GM21619 (cell line): ENCODE data around the gene RBMS3.
"Not testable (repeated sequence)": the region's sequence is repeated elsewhere in the genome, so short reads cannot be mapped to it uniquely, and the experiment has no call there.

Source experiments
- ATAC-seq: cut with Tn5 transposase; IDR thresholded peaks from one replicate; pipeline ENCODE4 v1.9.1; 2021; ENCODE audit not compliant: unreplicated experiment

The RBMS3 gene

GRCh38 chr3:29382409-29382808 is 101.5 kb downstream of the RBMS3 start:
- no peak for ATAC-seq

- ATAC-seq, result no peak
These were observed 102.0 kb downstream of the RBMS3 start for GRCh38 chr3:29382845-29383244.

DNA sequence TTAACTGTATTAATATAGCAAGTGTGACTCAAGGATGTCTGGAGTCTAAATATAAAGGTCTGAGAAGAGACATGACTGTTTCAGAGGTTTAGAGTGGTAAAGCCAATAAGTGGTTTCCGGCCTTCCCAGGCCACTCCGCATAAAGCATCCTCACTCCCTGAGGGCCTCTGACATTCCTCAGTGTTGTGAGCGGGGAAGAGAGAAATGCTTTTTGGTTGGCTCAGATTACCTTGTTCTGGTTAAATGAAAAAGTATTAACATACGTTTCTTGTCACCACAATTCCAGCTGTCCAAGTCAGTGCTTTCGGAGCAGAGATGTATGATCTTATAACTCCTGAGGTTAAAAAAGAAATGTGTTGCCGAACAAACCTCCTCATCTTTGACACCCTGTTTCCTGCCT is 103.8 kb downstream of the RBMS3 start:
- no peak for ATAC-seq

GRCh38 chr3:29385046-29385830 is 104.4 kb downstream of the RBMS3 start:
- no peak for ATAC-seq

GRCh38 chr3:29389362-29389761 is 108.5 kb downstream of the RBMS3 start:
- ATAC-seq, result no peak

- ATAC-seq, result no peak
These were observed 111.9 kb downstream of the RBMS3 start for GRCh38 chr3:29392625-29393388.

GRCh38 chr3:29393946-29394345 is 113.1 kb downstream of the RBMS3 start:
- ATAC-seq, result not testable (repeated sequence)

DNA sequence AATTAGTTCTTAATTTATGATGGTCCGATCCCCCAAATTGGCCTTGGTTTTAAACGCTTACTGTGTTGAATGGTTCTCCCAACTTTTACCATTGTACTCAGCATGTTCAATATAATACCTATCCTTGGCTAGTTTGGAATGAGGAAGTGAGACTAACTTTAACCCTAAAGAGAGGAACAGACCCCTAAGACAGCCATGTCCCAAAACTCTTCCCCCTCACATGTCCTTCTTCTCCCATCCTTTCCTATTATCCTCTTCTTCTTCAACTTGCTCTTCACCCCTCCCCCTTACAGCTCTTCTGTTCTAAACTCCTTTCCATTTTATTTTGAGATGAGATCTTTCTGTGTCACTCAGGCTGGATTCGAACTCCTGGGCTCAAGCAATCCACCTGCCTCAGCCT is 116.5 kb downstream of the RBMS3 start:
- ATAC-seq, result no peak

- ATAC-seq, result no peak
These were observed 117.9 kb downstream of the RBMS3 start for GRCh38 chr3:29398787-29399186.

- ATAC-seq, result no peak
These were observed 125.5 kb downstream of the RBMS3 start for GRCh38 chr3:29406291-29406832.

DNA sequence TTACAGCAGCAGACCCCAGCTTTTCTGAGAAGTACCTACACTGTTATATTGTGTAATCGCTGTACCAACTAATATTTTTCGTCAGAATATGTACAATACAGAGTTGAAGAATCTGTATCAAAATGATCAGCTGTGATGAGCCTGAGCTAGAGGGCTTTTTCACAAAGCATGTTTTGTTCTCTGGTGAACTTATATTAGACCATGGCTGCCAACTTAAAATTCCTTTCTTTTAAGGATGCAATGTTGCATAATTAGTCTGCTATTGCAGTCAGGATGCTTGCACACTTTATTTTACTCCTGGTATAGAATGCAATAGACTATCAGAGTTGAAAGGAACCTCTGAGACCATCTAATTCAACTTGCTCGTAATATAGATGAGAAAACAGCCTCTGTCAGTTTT is 127.8 kb downstream of the RBMS3 start:
- no peak for ATAC-seq

DNA sequence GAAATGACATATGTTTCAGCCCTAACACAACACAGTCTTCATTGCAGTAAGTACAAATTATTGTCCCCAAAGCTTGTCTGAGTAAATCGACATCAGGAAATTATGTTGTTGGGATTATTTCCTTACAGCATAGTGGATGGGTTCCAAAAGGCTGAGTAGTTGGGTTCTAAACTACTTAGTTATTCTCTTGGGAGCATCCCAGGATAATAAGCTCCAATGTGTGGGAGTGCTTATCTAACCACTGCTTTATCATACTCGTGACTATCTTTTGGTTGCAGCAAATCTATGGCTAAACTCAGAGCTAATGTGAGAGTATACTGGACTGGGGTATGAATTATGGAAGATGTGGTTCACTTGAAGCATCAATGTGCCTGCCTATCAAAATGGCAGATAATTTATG is 128.5 kb downstream of the RBMS3 start:
- ATAC-seq, result no peak

DNA sequence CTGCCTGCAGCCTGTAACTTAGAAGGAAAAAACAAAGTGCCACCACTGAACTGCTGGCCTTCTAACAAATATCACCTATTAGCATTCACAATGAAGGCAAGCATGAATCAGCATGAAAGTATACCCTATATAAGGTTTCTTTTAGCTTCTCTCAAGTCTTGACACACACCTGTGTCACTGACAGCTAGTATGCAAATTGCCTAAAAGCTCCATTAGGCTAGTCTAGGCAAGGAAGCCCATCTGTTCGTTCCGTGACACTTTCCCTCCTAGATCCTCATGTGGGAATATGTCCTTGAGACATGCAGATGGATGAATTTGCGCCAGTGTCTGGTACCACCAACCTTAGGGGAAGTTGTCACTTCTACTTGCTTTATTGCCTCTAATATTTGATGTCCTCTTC is 129.3 kb downstream of the RBMS3 start:
- no peak for ATAC-seq

GRCh38 chr3:29410660-29411405 is 130.0 kb downstream of the RBMS3 start:
- no peak for ATAC-seq

DNA sequence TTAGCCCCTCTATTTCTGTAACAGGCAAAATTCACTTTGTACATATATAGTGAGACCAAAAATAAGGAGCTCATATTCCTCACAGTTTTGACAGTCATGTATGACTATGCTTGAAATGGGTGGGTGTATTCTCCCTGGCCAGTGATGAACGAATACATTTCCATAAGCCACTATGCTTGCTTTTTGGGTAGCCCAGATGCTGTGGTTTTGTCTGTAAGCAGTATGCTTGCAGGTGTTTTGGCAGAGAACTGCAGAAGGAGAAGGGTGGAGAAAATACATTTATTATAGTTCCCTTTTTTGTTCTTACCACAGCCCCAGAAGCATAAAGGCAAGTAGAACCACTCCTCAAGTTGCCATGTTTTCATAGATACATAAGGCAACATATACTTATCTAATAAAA is 131.2 kb downstream of the RBMS3 start:
- no peak for ATAC-seq

DNA sequence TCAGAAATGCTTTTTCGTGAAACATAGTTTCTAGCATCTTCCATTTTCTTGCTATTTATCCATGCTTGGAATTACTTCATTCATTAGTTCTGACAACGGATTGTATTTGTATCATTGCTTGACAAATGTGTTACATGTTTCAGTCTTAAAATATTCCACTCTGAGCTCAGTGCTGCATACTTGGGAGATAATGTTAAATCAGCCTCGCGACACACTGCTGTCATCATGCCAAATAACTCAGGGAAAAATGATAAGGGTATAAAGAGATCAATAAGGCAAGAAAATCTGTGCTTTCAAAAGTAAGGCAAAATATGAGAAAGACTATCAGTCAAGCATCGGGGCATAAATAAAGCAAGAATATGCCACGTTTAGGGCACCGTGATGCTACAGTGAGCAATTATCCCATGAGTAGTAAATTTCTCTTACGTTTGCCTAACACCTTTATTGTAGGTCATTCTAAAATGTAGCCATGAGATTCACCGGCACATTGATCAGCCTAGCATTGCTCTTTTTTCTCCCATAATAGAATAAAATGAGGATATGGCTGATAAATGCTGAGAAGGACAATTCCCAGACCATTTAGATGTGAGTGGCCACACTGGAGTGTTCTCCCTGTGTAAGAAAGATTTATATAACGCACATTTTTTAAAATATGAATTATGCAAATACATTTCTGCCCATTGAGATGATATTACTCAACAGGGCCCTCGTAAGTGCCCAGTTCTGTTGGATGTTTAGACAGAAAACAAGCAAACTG is 133.8 kb downstream of the RBMS3 start:
- ATAC-seq, result no peak

DNA sequence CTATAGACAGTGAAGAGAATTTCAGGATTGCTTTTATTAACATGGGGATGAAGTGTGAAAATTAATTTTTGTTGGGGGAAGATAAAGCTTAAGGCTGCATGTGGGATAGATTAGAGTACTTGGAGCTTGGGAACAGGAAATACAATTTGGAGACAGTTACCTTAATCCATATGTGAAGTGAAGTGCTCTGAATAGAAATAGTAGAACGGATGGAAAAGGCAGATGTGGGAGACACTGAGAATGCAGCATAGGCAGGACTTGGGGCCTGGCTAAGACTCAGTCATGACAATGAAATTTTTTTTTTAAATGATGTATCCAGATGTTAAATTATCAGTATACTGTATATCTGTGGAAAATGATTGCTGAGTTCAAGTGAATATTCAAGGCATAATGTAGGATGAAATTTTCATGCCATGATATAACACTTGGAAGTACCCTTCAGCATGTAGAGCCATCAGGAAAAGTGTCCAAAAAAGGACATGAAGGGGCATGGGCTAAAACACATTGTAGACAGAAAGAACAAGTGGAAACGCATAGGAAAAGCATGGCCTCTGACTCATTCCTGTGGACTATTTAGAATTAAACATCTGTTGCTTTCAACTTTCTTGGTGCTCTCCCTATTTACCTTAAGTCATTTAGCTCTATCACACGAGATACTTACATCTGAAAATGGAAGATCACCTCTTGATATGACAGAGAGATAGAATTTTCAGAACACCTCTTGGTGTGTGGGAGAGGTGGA is 134.8 kb downstream of the RBMS3 start:
- no peak for ATAC-seq

DNA sequence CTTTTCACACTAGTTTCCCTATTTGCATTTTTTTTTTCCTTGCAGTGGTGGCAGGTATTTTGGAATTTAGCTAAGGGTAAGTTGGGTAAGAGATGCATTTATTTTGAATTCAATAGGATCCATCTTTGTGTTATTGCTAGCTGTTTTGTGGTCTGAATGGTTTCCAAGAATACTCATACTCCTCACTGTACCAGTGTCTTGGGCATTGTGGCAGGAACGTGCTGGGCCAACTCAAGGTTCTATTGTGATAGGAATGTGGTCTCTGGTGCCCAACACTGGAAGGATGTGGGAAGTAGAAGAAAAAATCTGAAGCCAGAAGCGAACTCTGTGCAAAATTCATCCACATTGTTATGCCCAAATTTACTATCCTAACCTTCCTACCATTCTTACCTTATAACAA is 135.6 kb downstream of the RBMS3 start:
- no peak for ATAC-seq

DNA sequence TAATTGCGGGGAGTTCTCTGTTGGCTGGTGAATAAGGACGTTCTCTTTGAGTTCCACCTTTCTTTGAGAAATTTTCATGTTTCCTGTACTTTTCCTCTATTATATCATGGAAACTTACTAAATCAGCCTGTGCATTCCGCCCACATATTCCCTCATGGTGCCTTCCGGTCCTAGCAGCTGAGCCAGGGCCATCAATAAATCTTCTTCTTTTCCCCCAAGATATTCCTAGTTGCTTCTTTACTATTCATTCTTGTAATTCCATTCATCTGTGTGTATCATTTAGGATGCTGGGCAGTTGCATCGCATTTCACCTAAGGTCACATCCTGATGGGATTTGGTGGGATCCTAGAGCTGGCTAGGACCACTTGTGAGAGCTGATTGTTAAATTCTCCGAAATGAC is 139.2 kb downstream of the RBMS3 start:
- no peak for ATAC-seq
